ENCODE measurements around the gene CAPRIN1.

GRCh38 chr11:34146411-34146810 is 94.9 kb downstream of the CAPRIN1 start:
- TF ChIP-seq POLR2A (IDR thresholded peaks at IDR 0.05; ENCODE audit: low read length) (no peak), GATA1 (IDR thresholded peaks at IDR 0.05; ENCODE audit: low read depth, low read length) (no peak)

Measured in erythroblast (primary cell).